HuH-7.5 (cell line): ENCODE measurements around the gene IGFLR1.
"Not testable (repeated sequence)": the region's sequence is repeated elsewhere in the genome, so short reads cannot be mapped to it uniquely, and the experiment has no call there.

Experiments
- DNase-seq: peaks from one replicate; pipeline ENCODE4 v3.0.0; 2011; ENCODE audit warnings: low spot score

IGFLR1 gene

GRCh38 chr19:35704218-35704617, 38.0 kb downstream of the IGFLR1 start, which contains the start of gene ZBTB32:
Gene ZBTB32, plus strand, starts transcription at chr19:35704558. Its CDS starts 10,069 bp downstream, at chr19:35714627.
- DNase-seq, result no peak

- DNase-seq, result no peak
Observed at GRCh38 chr19:35703343-35703742, 38.9 kb downstream of the IGFLR1 start.

- DNase-seq, result peak; percentile 98
Observed at GRCh38 chr19:35702223-35703012, 39.8 kb downstream of the IGFLR1 start.

GRCh38 chr19:35696835-35697234, 45.4 kb downstream of the IGFLR1 start:
- no peak for DNase-seq

- DNase-seq, result no peak
Observed at GRCh38 chr19:35695895-35696422, 46.3 kb downstream of the IGFLR1 start.

GRCh38 chr19:35693835-35694599, 48.2 kb downstream of the IGFLR1 start:
- DNase-seq, result peak; percentile 90

GRCh38 chr19:35693422-35693821, 48.8 kb downstream of the IGFLR1 start:
- no peak for DNase-seq

GRCh38 chr19:35692010-35692409, 50.2 kb downstream of the IGFLR1 start:
- DNase-seq, result no peak

- DNase-seq, result not testable (repeated sequence)
Observed at GRCh38 chr19:35691106-35691505, 51.1 kb downstream of the IGFLR1 start.

GRCh38 chr19:35689836-35690235, 52.4 kb downstream of the IGFLR1 start:
- no peak for DNase-seq
